ENCODE data around the gene PSMG3.

Gene PSMG3

GRCh38 chr7:1553512-1554210 lies 16.2 kb downstream of the PSMG3 start:
- TF ChIP-seq GATA2 (IDR thresholded peaks at IDR 0.05; ENCODE audit: low read depth, low read length) (no peak), GATA3 (IDR thresholded peaks at IDR 0.05; ENCODE audit: low read depth, low read length) (no peak)

GRCh38 chr7:1552200-1552599 lies 17.6 kb downstream of the PSMG3 start:
- TF ChIP-seq GATA3 (IDR thresholded peaks at IDR 0.05; ENCODE audit: low read depth, low read length) (no peak), GATA2 (IDR thresholded peaks at IDR 0.05; ENCODE audit: low read depth, low read length) (no peak)

- TF ChIP-seq GATA2 (IDR thresholded peaks at IDR 0.05; ENCODE audit: low read depth, low read length) (no peak), GATA3 (IDR thresholded peaks at IDR 0.05; ENCODE audit: low read depth, low read length) (no peak)
Measured at GRCh38 chr7:1550846-1551155, 19.0 kb downstream of the PSMG3 start.

GRCh38 chr7:1550005-1550845 lies 19.6 kb downstream of the PSMG3 start:
- TF ChIP-seq GATA3 (IDR thresholded peaks at IDR 0.05; ENCODE audit: low read depth, low read length) (no peak), GATA2 (IDR thresholded peaks at IDR 0.05; ENCODE audit: low read depth, low read length) (no peak)

- no peak for TF ChIP-seq GATA3 (IDR thresholded peaks at IDR 0.05; ENCODE audit: low read depth, low read length)
Measured at GRCh38 chr7:1549357-1550004, 20.4 kb downstream of the PSMG3 start.

- TF ChIP-seq GATA3 (IDR thresholded peaks at IDR 0.05; ENCODE audit: low read depth, low read length) (no peak), GATA2 (IDR thresholded peaks at IDR 0.05; ENCODE audit: low read depth, low read length) (no peak)
Measured at GRCh38 chr7:1548944-1549343, 20.9 kb downstream of the PSMG3 start.

GRCh38 chr7:1548438-1548831 lies 21.4 kb downstream of the PSMG3 start:
- TF ChIP-seq GATA3 (IDR thresholded peaks at IDR 0.05; ENCODE audit: low read depth, low read length) (no peak), GATA2 (IDR thresholded peaks at IDR 0.05; ENCODE audit: low read depth, low read length) (no peak)

GRCh38 chr7:1547777-1548437 lies 21.9 kb downstream of the PSMG3 start:
- no peak for TF ChIP-seq GATA3 (IDR thresholded peaks at IDR 0.05; ENCODE audit: low read depth, low read length)
- TF ChIP-seq GATA2 (IDR thresholded peaks at IDR 0.05; ENCODE audit: low read depth, low read length): no peak

- no peak for TF ChIP-seq GATA3 (IDR thresholded peaks at IDR 0.05; ENCODE audit: low read depth, low read length)
- no peak for TF ChIP-seq GATA2 (IDR thresholded peaks at IDR 0.05; ENCODE audit: low read depth, low read length)
Measured at GRCh38 chr7:1546909-1547776, 22.7 kb downstream of the PSMG3 start.

- TF ChIP-seq GATA2 (IDR thresholded peaks at IDR 0.05; ENCODE audit: low read depth, low read length) (no peak), GATA3 (IDR thresholded peaks at IDR 0.05; ENCODE audit: low read depth, low read length) (no peak)
Measured at GRCh38 chr7:1546274-1546908, 23.4 kb downstream of the PSMG3 start.

- TF ChIP-seq GATA3 (IDR thresholded peaks at IDR 0.05; ENCODE audit: low read depth, low read length) (no peak), GATA2 (IDR thresholded peaks at IDR 0.05; ENCODE audit: low read depth, low read length) (no peak)
Measured at GRCh38 chr7:1545417-1546246, 24.2 kb downstream of the PSMG3 start.

- TF ChIP-seq GATA3 (IDR thresholded peaks at IDR 0.05; ENCODE audit: low read depth, low read length) (no peak), GATA2 (IDR thresholded peaks at IDR 0.05; ENCODE audit: low read depth, low read length) (no peak)
Measured at GRCh38 chr7:1544896-1545416, 24.9 kb downstream of the PSMG3 start.

Measured in SH-SY5Y (cell line).